G401 (cell line): Measurements from ENCODE around the gene RBM42. TPM values are rescaled to one million over a fixed set of nuclear protein-coding genes. Genes with fewer than 3 reads are reported as not detected.
A peak's percentile ranks its signal among the peaks of the same experiment; 100 is the strongest.
"Not testable (repeated sequence)": the region's sequence is repeated elsewhere in the genome, so short reads cannot be mapped to it uniquely, and the experiment has no call there.

Experiments
- DNase-seq: peaks from one replicate; pipeline ENCODE4 v3.0.0-alpha.2; 2015; ENCODE audit warnings: low spot score
- in situ Hi-C: cut with HindIII; loops from 2 replicates; pipeline ENCODE4 v1.10.0; 2016; ENCODE audit warnings: low sequenced_read_pairs, mixed read lengths
- total RNA-seq: library from RNA; depleted of rRNA; stranded (reverse); fragments of >200 nt; shearing (Covaris generic); gene quantifications from 2 replicates; pipeline ENCODE4 v1.2.3, GENCODE V29; 2014; rRNA removed

RBM42 gene, protein sequence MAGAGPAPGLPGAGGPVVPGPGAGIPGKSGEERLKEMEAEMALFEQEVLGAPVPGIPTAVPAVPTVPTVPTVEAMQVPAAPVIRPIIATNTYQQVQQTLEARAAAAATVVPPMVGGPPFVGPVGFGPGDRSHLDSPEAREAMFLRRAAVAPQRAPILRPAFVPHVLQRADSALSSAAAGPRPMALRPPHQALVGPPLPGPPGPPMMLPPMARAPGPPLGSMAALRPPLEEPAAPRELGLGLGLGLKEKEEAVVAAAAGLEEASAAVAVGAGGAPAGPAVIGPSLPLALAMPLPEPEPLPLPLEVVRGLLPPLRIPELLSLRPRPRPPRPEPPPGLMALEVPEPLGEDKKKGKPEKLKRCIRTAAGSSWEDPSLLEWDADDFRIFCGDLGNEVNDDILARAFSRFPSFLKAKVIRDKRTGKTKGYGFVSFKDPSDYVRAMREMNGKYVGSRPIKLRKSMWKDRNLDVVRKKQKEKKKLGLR
- 108 and 119 TPM in 2 replicates for total RNA-seq

DNA sequence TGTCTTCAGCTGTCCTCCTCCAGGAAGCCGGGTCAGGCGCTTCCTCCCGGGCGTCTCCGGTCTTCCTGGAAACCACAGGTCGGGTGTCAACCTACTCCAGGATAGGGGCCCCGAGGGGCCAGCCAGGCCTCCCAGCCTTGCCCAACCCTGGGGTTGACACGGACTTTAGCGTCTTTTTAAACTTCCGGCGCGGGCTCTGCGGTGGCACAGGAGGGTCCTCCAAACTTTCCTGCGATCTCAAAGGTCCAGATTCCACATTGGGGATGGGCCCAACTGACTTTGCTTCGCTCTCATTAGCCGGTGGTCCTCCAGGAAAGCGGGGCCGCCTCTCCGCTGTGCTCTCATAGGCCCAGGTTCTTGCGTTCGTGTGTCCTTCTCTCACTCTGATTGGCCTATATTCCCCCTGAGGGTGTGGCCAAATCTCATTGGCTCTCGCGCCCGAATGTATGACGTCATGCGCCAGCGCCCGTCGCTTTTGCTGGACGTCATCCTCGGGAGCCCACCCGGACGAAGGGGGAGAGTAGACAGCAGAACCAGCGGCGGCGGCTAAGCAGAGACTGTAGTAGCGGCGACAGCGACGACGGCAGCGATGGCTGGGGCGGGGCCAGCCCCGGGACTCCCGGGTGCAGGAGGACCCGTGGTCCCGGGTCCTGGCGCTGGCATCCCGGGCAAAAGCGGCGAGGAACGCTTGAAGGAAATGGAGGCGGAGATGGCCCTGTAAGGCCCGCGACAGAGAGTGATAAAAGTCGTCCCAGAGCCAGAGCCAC is at the start of gene RBM42:
Gene RBM42 (plus strand): TSS at position 472 of the 767 bp plus-strand sequence. CDS start 118 bp downstream, at position 590.
- DNase-seq: peak; percentile 98
- in situ Hi-C loops: no loop called here

DNA sequence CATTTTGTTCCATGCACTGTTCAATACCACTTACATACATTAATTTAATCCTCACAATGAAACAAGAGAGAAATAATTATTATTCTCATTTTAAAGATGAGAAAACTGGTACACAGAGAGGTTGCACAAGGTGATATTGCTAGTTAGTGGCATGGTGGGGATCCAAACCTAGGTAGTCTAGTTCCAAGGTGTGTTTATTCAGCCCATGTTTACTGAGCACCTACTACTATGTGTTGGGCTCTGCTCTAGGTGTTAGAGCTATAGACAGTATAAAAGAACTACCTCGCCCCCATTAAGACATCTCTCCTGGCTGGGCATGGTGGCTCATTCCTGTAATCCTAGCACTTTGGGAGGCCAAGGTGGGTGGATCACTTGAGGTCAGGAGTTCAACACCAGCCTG is 46.1 kb upstream of the RBM42 start:
- DNase-seq: no peak
- in situ Hi-C loops: no loop called here

DNA sequence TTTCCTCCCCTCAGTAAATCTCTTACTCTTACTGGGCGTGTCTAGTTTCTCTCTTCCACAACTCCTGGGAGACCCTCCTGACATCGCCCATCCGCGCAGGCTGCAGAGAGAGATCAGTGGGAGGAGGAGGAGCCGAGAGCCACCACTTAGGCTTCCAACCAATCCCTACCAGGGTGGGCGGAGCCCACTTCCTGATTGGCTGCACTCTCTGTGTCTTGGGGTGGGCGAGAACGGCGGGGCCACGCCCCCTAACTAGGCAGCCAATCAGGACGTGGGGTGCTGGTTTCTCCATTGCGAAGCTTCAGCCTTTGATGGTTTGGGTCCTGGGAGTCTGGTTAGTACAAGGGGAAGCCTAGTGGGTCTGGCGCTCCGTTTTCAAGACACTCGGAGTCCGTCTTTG is 43.0 kb upstream of the RBM42 start, which contains the start of gene PMIS2:
Gene PMIS2 (plus strand): TSS at position 326 of the 400 bp plus-strand sequence. CDS start 87 bp downstream, outside the sequence.
- in situ Hi-C loops: no loop called here
- DNase-seq: no peak

DNA sequence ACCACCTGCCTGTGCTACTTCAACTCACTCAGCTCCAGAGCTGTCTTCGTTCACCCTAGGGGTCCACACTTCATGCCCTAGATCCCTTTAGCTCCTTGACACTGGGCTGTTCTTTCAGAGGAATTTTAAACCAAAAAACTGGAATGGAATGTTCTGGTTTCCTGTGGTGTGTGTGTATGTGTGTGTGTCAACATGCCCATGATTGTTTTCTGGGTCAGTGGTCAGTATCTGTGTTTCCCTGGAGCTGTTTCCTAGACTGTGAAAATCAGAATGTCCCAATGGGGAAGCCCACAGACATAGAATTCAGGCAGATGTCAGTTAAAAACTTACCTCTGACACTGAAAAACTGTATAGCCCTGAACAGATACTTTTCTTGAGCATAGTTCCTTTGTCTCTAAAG is 41.5 kb upstream of the RBM42 start:
- in situ Hi-C loops: no loop called here
- no peak for DNase-seq

DNA sequence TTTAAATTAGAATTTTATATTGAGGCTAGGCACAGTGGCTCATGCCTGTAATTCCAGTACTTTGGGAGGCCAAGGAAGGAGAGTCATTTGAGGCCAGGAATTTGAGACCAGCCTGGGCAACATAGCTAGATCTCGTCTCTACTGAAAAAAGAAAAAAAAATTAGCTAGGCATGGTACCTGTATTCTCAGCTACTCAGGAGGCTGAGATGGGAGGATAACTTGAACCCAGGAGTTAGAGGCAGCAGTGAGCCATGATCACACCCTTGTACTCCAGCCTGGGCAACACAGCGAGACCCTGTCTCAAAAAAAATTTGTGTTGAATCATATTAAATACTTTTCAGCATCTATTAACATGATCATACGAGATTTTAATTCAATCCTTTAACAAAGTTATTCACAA is 38.0 kb upstream of the RBM42 start:
- in situ Hi-C loops: no loop called here

DNA sequence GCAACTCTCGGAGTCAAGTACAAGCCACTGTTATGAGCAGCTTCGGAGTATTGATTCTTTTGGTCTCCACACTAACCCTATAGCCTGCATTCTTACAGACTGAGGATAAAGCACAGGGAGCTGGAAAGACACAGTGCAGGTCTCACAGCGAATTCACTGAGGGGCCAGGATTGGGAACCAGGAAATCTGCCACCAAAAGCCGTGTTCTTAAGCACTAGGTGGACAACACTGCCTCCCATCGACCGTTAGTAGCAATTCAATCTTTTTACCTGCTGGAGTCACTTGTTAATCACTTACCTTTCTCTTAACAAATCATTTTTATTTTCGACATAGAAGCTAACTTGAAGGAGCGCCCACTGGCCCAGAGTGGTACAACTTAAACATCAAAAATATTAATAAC is 36.6 kb upstream of the RBM42 start:
- in situ Hi-C loops: no loop called here
- DNase-seq: peak; percentile 77

More for the DNA sequence above, 38.0 kb upstream of the RBM42 start:
- DNase-seq: no peak

DNA sequence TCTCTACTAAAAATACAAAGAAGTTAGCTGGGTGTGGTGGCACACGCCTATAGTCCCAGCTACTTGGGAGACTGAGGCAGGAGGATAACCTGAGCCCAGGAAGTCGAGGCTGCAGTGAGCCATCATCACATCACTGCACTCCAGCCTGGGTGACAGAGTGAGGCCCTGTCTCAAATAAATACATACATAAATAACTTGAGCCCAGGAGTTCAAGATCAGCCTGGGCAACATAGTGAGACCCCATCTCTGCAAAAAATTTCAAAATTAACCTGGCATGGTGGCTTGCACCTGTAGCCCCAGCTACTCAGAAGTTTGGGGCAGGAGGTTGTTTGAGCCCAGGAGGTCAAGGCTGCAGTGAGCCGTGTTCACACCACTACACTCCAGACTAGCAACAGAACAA is 33.8 kb upstream of the RBM42 start:
- in situ Hi-C loops, DNase-seq: not testable (repeated sequence)

DNA sequence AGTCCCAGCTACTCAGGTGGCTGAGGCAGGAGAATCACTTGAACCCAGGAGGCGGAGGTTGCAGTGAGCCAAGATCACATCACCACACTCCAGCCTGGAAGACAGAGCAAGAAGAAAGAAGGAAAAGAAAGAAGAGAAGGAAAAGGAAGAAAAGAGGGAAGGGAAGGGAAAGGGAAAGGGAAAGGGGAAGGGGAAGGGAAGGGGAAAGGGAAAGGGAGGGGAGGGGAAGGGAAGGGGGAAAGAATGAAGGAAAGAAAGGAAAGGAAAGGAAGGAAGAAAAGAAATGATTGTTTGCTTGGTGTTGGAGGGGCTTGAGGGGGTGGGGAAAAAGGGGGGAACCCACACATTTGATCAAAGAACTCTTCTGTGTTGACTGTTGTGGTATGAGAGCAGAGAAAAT is 32.9 kb upstream of the RBM42 start:
- in situ Hi-C loops: no loop called here
- DNase-seq: no peak

DNA sequence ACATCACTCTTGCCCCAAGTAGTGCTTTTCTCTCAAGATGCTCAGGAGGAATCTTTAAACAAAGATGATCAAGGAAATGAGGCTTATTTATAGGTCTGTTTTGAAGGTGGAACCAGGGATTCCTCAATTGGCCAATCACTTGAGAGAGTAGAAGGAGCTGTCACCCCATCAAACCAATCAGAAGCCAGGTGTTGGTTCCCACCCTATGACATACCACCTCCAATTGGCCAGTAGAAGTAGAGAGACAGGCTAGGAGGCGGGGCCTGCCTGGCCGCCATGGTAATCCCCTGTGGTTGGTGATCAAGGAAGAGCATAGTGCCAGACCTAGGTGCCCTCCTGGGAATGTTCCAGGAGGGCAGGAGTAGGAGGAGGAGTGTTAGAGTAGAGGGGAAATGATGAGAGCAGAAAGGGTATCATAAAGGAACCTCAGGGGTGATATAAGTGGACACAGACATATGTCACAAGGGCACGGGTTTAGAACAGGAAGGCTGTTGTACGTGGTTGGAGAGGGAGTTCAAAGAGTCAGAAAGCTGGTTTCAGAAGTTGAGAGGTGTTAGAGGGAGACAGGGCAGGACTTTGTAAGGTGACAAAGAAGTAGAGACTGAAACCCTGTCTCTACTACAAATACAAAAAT is 32.4 kb upstream of the RBM42 start:
- in situ Hi-C loops: no loop called here
- DNase-seq: no peak

DNA sequence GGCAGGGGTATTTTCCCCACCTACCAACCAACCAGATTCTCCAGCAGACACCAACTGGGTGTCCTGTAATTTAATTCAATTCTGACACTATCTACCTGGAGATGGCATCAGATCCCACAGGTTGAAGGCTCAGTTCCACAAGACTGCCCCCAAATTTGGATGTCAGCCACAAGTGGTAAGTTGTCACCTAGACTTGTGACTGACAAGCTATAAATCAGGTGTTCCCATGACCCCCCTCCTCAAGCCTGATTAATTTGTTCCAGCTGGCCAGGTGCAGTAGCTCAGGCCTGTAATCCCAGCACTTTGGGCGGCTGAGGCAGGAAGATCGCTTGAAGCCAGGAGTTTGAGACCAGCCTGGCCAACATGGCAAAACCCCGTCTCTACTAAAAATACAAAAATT is 26.9 kb upstream of the RBM42 start:
- no peak for DNase-seq
- in situ Hi-C loops: no loop called here

DNA sequence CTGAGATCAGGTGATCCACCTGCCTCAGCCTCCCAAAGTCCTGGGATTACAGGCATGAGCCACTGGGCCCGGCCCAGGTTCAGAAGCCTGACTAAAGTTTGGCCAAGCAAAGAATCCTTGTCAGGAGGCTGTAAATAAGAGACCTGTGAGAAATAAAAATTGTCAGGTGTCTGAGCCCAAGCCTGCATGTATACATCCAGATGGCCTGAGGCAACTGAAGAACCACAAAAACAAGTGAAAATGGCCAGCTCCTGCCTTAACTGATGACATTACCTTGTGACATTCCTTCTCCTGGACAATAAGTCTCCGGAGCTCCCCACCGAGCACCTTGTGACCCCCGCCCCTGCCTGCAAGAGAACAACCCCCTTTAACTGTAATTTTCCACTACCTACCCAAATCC is 24.4 kb upstream of the RBM42 start:
- DNase-seq, in situ Hi-C loops: not testable (repeated sequence)

DNA sequence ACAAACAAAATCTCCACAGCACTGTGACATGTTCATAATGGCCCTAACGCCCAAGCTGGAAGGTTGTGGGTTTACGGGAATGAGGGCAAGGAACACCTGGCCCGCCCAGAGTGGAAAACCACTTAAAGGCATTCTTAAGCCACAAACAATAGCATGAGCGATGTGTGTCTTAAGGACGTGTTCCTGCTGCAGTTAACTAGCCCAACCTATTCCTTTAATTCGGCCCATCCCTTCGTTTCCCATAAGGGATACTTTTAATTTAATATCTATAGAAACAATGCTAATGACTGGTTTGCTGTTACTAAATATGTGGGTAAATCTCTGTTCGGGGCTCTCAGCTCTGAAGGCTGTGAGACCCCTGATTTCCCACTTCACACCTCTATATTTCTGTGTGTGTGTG is 21.7 kb upstream of the RBM42 start:
- in situ Hi-C loops: loop anchor here (5.0 kb wide), 1 partner anchor 50 kb away; no protein-coding TSS in a partner anchor
- not testable (repeated sequence) for DNase-seq

DNA sequence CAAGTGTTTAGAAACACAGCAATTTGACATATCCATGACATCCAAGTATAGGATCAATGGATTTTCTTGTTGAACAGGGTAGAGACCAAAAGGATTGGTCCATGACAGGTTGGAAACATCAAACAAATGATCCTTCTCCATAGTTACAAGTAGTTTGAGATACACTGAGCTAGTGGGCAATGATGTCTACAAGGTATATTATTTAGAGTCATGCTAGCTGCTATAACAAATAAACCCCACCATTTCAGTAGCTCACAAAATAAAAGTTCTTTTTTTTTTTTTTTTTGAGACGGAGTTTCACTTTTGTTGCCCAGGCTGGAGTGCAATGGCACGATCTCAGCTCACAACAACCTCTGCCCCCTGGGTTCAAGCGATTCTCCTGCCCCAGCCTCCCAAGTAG is 21.2 kb upstream of the RBM42 start:
- in situ Hi-C loops: loop anchor here (5.0 kb wide), 1 partner anchor 50 kb away; no protein-coding TSS in a partner anchor
- DNase-seq: no peak

DNA sequence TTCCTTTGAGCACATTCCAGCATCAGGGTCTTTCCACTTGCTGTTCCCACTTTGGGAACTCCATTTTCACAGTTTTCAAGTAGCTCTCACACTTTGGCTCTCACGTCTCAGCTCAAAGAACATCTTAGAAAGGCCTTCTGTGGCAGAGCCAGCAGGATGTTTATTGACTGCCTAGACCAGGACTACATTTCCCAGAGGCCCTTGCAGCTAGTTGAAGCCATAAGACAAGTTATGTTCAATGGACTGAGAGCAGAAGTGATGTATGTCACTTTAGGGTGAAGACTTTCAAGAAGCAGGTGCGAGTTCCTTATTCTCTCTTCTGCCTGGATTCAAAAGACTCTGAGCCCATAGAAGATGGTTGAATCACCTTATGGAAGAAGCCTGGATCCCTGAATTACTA is 20.6 kb upstream of the RBM42 start:
- no peak for DNase-seq
- in situ Hi-C loops: loop anchor here (5.0 kb wide), 1 partner anchor 51 kb away; no protein-coding TSS in a partner anchor

DNA sequence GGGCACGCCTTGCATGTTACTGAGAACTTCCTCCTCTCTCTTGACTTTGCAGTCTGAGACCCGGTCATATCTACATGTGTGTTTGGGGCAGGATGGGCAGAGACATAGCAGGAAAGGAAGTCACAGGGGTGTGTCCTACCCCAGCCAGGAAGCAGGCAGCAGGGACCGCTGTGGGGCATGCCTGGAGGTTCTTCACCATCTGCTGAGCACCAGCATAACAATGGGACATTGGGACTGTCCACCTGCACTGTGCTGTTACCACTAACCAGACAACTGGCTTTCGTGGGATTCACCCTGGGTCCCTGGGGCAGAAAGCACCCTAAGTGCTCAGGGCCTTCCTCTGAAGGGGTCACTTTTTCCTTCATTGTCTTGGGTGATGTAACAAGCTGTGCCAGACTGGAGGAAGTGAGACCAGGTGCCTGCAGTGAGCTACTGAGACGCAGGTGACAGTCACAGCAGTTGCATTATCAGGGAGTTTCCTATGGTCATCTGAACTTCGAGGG is 18.9 kb upstream of the RBM42 start:
- DNase-seq: no peak
- in situ Hi-C loops: loop anchor here (5.0 kb wide), 1 partner anchor 53 kb away; no protein-coding TSS in a partner anchor

DNA sequence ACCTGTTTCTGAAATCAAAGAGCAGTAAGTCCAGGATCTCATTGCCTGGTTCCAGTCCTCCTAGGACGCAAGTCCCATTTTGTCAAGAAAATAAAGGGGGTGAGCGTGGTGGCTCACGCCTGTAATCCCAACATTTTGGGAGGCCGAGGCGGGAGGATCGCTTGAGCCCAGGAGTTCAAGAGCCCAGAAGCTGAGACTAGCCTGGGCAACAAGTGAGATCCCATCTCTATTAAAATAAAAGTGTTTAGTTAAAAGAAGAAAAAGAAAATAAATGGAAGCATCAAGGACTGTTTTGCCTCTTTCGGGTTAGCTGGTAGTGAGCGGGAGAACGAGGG is 16.6 kb upstream of the RBM42 start:
- no peak for DNase-seq
- in situ Hi-C loops: no loop called here

DNA sequence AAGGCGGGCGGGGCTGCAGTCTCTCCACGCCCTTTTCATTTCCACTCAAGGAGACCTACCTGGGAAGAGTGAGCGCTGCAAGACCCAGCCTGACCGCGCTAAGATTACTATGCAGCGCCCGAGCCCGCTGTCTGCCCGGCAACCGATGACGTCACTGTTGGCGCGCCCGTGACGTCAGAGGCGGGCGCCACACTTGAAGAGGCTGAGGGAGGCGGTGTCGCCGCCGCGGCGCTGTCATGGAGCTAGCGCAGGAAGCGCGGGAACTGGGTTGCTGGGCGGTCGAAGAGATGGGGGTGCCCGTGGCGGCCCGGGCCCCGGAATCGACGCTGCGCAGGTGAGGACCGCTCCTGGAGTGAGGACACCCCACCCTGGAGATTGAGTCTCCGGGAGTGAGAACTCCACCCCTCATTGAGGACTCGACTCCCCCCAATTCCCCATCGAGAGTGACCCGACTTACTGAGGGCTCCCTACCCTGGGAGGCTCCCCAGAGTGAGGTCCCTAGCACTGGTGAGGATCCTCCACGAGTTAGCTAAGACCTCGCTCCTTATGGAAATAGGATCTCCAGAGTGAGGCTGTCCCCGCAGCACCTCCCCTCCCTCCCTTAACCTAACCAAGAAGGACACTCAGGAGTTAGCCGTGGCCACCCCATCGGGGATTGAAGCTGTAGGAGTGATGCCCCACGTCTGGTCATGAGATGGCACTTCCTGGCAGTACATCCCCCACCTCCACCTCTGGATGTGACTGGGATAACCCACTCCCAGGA is 16.1 kb upstream of the RBM42 start, which contains the start of gene HAUS5:
Gene HAUS5 (plus strand): TSS at position 177 of the 763 bp plus-strand sequence. CDS start 60 bp downstream, at position 237.
- DNase-seq: peak; percentile 93
- in situ Hi-C loops: no loop called here

DNA sequence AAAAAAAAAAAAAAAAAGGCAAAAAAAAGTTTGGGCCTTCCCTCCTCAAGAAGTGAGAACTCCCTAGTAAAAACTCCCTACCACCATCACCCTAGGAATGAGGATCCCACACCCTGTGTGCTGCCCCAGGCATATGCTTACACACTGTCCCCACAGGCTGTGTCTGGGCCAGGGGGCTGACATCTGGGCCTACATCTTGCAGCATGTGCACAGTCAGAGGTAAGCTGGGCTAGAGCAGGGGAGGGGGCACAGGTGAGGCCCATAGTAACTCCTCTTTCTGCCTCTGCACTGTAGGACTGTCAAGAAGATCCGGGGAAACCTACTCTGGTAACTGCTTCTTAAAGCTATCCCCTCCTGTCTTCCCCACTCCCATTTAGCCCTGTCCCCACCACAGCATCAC is 15.3 kb upstream of the RBM42 start:
- in situ Hi-C loops: no loop called here
- no peak for DNase-seq

DNA sequence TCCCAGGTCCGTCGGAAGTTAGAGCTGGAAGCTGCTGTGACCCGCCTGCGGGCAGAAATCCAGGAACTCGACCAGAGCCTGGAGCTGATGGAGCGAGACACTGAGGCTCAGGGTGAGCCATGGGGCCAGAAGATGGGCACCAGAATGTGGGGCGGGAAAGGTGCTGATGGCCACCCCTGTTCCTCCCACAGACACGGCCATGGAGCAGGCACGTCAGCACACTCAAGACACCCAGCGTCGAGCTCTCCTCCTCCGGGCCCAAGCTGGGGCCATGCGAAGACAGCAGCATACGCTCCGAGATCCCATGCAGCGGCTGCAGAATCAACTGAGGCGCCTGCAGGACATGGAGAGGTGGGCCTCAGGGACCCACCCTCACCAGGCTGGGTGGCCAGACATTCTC is 13.8 kb upstream of the RBM42 start:
- DNase-seq: no peak
- in situ Hi-C loops: no loop called here
